ENCODE measurements around the gene FBXW5.

FBXW5 gene

GRCh38 chr9:136949239-136949816 is 4.8 kb upstream of the FBXW5 start:
- DNase-seq = no peak

GRCh38 chr9:136947955-136948510 is 3.5 kb upstream of the FBXW5 start:
- DNase-seq = peak; percentile 72

DNA sequence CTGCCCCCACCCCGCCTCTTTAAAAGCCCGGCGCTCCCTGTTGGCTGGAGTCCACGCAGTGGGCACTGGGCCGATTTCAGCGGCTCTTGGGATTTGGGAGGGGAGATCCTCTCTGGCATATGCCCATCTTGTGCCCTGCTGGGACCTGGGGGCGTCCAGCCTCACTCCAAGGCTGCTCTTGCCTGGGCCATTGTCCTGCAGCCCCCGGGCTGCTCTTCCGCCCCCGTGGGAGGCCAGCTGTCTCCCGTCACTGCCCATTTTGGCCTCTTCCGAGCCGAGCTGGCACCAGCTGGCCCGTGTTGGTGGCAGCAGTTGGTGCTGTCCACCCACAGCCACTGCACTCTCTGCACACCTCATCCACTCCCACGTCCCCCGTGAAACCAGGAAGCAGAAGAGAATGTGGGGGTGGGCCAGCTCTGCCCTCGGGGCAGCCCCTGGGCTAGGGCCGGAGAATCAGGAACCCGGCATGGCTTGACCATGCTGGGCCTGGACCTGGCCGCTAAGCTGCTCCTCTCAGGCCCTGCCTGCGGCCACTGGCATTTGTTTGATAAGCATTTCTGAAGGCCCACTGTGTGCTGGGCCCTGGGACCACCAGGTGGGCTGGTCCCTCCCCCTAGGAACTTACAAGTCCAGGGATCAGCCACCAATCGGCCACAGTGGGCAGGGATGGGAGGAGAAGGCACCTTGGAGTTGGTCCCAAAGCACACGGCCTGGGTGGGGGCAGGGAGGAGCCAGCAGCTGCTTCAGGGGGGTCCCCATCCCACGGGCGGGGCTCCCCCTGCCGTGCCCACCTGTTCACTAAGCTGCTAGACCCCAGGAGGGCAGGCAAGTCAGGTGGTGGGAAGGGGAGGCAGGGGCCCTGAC is 2.7 kb upstream of the FBXW5 start:
- DNase-seq = no peak

GRCh38 chr9:136946228-136947027 is 1.9 kb upstream of the FBXW5 start:
- no peak for DNase-seq

- DNase-seq = no peak
Observed at GRCh38 chr9:136945333-136946227, 1.0 kb upstream of the FBXW5 start.

GRCh38 chr9:136944212-136944518 is 373 bp downstream of the FBXW5 start:
- peak; percentile 82 for DNase-seq

DNA sequence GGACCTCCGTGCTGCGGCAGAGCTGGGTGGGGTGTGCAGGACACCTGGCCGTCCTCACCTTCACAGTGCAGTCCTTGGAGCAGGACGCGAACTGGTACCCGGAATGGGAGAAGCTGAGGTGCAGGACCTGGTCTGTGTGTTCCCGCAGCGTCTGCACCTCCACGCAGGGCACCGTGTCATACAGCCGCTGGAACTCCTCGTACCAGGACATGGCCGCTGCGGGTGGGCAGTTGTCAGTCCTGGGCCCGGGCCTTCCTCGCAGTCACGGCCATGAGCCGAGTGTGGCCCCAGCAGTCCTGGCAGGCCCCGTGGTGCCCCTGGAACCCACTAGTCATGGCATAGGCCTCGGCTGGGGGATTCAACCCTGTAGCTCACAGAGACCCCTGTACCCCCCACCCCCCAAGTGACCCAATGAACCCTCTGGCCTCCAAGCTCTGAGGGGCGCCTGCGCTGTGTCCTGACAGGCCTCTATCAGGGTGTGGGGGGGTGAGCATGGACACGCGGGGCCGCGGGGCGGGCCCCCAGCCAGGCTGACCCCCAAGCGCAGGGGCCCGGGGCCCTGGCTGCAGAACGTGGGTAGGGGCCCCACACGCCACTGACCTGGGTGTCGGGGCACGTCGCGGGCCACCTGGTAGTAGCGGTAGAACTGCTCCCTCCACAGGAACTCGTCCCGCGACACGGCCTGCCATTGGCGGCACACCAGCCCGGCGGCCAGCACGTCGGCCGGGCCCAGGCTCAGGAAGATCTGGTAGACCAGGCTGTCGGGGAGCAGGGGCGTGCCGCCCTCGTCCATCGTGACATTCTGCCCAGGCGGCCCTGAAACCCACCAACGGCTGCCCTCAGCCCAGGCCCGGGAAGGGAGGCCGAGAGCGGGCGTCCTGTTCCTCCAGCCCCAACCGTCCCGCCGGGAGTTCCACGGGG is 987 bp downstream of the FBXW5 start:
- peak; percentile 62 for DNase-seq

- no peak for DNase-seq
Observed at GRCh38 chr9:136942881-136943230, 1.7 kb downstream of the FBXW5 start.

DNA sequence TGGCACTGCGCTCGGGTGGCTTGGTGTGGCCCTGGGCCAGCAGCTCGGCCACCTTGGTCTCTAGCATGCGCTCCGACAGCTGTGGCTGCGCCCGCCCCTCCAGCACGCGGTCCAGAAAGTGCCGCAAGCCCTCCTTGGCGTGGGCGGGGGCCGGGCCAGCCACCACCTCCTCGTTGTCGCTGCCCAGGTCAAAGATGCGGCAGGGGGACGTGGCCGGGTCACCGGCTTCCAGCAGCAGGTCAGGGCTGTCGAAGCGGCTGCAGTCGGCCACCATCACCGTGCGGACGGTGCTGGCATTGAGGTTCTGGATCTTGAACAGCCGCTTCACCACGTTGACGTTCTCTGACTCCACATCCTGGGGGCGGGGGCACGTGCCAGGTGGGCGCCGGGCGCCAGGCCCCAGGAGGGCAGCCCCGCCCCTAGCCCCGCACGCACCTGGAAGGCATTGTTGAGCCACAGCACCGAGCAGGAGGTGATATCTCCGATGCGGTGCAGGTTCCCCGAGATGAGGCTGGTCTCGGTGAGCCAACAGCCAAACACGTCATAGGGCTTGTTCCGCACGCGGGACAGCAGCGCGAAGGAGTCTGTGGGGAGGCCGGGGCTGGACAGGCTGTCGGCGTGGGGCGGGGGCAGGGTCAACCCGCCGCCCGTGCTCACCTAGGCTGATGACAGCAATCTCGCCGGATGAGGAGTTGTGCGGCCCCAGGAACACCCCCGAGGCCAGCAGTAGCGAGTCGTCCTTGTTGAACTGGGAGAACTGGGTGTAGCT is 2.2 kb downstream of the FBXW5 start:
- DNase-seq = no peak

- DNase-seq = no peak
Observed at GRCh38 chr9:136941231-136942111, 3.1 kb downstream of the FBXW5 start.

GRCh38 chr9:136940526-136941230 is 3.9 kb downstream of the FBXW5 start:
- DNase-seq = no peak

- DNase-seq = no peak
Observed at GRCh38 chr9:136939996-136940525, 4.5 kb downstream of the FBXW5 start.

DNA sequence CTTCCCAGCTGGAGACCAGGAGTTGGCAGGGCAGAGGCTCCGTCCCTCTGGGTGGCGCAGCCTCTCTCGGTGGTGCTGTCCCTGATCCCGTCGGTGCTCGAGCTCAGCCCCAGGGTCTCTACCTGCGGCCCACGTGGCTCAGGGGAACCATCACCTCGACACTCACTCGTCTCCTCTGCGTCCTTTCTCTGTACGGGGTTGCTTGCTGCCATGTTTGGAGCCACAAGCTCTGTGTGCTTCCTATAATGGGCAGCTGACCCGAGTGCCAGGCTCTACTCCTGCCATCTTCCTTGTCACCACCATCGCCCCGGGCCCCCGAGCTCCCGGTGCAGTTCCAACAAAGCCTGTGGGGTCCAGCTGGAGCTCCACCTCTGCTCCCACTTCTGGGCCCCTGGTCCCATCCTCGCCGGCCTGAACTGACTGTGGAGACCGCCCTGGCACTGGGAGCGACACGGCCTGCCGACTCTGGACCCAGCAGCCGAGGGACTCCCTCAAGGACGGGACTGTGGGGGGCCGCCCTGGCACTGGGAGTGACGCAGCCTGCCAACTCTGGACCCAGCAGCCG is 5.0 kb downstream of the FBXW5 start:
- DNase-seq = no peak

DNA sequence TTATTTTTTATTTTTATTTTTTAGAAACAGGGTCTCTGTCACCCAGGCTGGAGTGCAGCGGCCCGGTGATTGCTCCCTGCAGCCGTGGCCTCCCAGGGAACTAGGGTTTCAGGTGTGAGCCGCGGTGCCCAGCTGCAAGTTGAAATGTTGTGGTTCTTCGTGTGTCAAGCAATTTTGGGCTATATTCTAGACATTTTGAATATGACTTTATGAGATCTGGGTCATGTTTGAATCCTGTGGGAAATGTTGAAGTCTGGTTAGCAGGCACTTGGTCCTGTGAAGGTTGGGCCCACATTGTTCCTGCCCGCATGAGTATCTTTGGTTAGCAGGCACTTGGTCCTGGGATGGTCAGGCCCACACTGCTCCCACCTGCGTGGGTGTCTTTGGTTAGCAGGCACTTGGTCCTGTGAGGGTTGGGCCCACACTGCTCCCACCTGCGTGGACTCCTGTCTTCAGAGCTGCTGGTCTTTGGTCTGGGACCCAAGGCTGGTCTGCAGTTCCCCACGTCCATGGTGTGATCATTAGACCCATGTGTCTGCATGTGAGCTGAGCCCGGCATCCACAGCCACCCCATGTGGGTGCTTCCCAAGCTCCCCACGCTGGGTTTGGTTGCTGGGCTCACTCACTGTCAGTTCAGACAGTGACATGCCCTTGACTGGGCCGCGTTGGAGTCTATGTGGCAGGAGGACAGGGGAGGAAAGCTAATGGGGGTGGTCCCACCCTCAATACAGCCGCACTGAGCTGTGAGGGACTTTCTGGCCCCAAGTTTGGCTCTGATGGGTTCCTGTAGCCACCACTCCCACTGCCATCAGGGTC is 7.1 kb downstream of the FBXW5 start:
- no peak for DNase-seq

- DNase-seq = no peak
Observed at GRCh38 chr9:136936645-136937170, 7.8 kb downstream of the FBXW5 start.

DNA sequence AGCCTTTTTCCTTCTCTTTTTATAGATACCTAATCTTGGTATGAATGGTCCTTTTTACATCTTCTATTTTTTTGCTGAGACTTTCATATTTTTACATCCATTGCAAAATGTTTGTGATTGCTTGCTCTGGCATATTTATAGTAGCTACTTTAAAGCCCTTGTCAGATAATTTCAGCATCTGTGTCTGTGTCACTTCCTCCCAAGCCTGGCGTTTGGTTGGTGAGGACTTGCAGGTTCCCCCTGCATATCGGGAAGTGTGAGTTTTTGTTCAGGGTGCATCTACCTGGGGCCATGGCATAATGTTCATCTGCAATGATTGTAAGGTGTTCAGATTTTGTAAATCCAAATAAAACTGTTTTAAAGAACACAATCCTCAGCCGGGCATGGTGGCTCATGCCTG is 8.9 kb downstream of the FBXW5 start:
- DNase-seq = no peak

DNA sequence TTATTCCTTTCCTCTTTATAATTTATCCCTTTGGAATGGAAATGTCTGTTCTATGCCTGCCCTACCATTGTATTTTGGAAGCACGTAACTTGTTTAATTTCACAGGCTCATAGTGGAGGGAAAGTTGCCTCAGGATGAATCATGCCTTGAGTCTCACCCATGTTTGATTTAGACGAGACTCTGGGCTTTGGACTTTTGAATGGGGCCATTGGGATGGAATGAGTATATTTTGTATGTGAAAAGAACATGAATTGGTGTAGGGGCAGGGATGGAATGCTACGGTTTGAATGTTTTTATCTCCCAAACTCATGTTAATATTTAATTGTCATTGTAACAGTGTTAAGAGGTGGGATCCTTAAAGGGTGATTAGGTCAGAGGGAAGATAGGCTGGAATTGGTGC is 10.3 kb downstream of the FBXW5 start:
- DNase-seq = no peak
